Neural cell (in vitro differentiated cells): ENCODE results near the gene DAGLB. TPM values are rescaled to one million over a fixed set of nuclear protein-coding genes. Genes with fewer than 3 reads are reported as not detected.

Source experiments
- H2AFZ ChIP-seq: fragments of 200-600, 300-800 bp; sonication (generic), shearing (Covaris generic); 2 replicates; pipeline ENCODE4 v1.6.0; 2014; ENCODE audit warnings: low read depth, mild to moderate bottlenecking, antibody characterized with exemption, low read length, moderate library complexity
- H3F3A ChIP-seq: fragments of 200-600 bp; shearing (Covaris generic); 2 replicates; pipeline ENCODE4 v1.6.1; 2016; ENCODE audit warnings: mild to moderate bottlenecking, moderate library complexity, mixed read lengths, antibody characterized with exemption, low read length; ENCODE audit not compliant: insufficient read depth, poor library complexity, severe bottlenecking
- H3K27ac ChIP-seq: fragments of 200-600, 300-800 bp; sonication (generic), shearing (Covaris generic); 2 replicates; pipeline ENCODE4 v1.5.1; 2014; ENCODE audit warnings: mild to moderate bottlenecking, low read length, moderate library complexity
- H3K27me3 ChIP-seq: fragments of 300-800, 200-600 bp; sonication (generic), shearing (Covaris generic); 2 replicates; pipeline ENCODE4 v1.6.0; 2014; ENCODE audit warnings: mild to moderate bottlenecking, low read depth, low read length, moderate library complexity; ENCODE audit not compliant: insufficient read depth
- H3K36me3 ChIP-seq: fragments of 300-800, 200-600 bp; sonication (generic), shearing (Covaris generic); 2 replicates; pipeline ENCODE4 v1.5.1; 2014; ENCODE audit warnings: mild to moderate bottlenecking, antibody characterized with exemption, low read length, moderate library complexity; ENCODE audit not compliant: insufficient read depth
- H3K4me2 ChIP-seq: fragments of 300-800, 200-600 bp; sonication (generic), shearing (Covaris generic); 2 replicates; pipeline ENCODE4 v1.6.0; 2014; ENCODE audit warnings: mild to moderate bottlenecking, low read length
- H3K4me3 ChIP-seq: fragments of 300-800, 200-600 bp; sonication (generic), shearing (Covaris generic); 2 replicates; pipeline ENCODE4 v1.5.1; 2014; ENCODE audit warnings: mild to moderate bottlenecking, low read length, moderate library complexity
- H3K79me2 ChIP-seq: fragments of 200-600 bp; shearing (Covaris generic); replicated peaks from 2 replicates; pipeline ENCODE4 v1.6.0; 2014; ENCODE audit warnings: mild to moderate bottlenecking, low read length, moderate library complexity; ENCODE audit not compliant: insufficient read depth
- H3K9ac ChIP-seq: fragments of 300-800, 200-600 bp; sonication (generic), shearing (Covaris generic); 2 replicates; pipeline ENCODE4 v1.6.1; 2016; ENCODE audit warnings: mild to moderate bottlenecking, low read length, mixed read lengths
- H3K9me2 ChIP-seq: fragments of 200-600 bp; shearing (Covaris generic); 2 replicates; pipeline ENCODE4 v1.6.1; 2016; ENCODE audit warnings: mild to moderate bottlenecking, low read length, mixed read lengths; ENCODE audit not compliant: insufficient read depth
- H3K9me3 ChIP-seq: fragments of 200-600, 300-800 bp; sonication (generic), shearing (Covaris generic); 2 replicates; pipeline ENCODE4 v1.6.1; 2016; ENCODE audit warnings: mild to moderate bottlenecking, mixed run types, low read length, moderate library complexity, mixed read lengths
- H4K20me1 ChIP-seq: fragments of 200-600 bp; shearing (Covaris generic); 2 replicates; pipeline ENCODE4 v1.6.1; 2016; ENCODE audit warnings: mild to moderate bottlenecking, mixed run types; ENCODE audit not compliant: insufficient read depth
- EP300 ChIP-seq: fragments of 450-650 bp; conservative IDR thresholded peaks from 2 replicates; pipeline ENCODE4 v1.6.1; 2014; ENCODE audit warnings: antibody characterized with exemption, mild to moderate bottlenecking, moderate library complexity; ENCODE audit not compliant: poor library complexity, severe bottlenecking
- EZH2 ChIP-seq: fragments of 200-600, 300-800 bp; shearing (Covaris generic), sonication (generic); IDR thresholded peaks from 2 replicates; pipeline ENCODE4 v1.6.1; 2014; ENCODE audit warnings: antibody characterized with exemption, low read length, borderline replicate concordance, mild to moderate bottlenecking; ENCODE audit not compliant: insufficient read depth, poor library complexity, severe bottlenecking
- MXI1 ChIP-seq: fragments of 450-650 bp; conservative IDR thresholded peaks from 2 replicates; pipeline ENCODE4 v1.6.1; 2014; ENCODE audit warnings: antibody characterized with exemption, mild to moderate bottlenecking; ENCODE audit not compliant: poor library complexity, severe bottlenecking
- POLR2AphosphoS5 ChIP-seq: IDR thresholded peaks from 2 replicates; pipeline ENCODE4 v1.6.1; 2012
- RAD21 ChIP-seq: fragments of 450-650 bp; conservative IDR thresholded peaks from 2 replicates; pipeline ENCODE4 v1.6.1; 2014; ENCODE audit warnings: antibody characterized with exemption, mild to moderate bottlenecking, moderate library complexity
- SMC3 ChIP-seq: fragments of 450-650 bp; conservative IDR thresholded peaks from 2 replicates; pipeline ENCODE4 v1.6.1; 2014; ENCODE audit warnings: antibody characterized with exemption, mild to moderate bottlenecking, moderate library complexity; ENCODE audit not compliant: poor library complexity
- TAF1 ChIP-seq: IDR thresholded peaks from 2 replicates; pipeline ENCODE4 v1.6.1; 2012; ENCODE audit warnings: low read depth
- polyA plus RNA-seq: library from polyadenylated mRNA; depleted of rRNA; stranded (reverse); fragments of >200 nt; gene quantifications from 2 replicates; pipeline ENCODE4 v1.2.3, GENCODE V29; 2014
- TF ChIP-seq, protein P1 (sequence below): IDR thresholded peaks from 2 replicates; pipeline ENCODE4 v1.6.1; 2012; ENCODE audit warnings: borderline replicate concordance
- TF ChIP-seq, protein P2 (sequence below): fragments of 450-650 bp; IDR thresholded peaks from 2 replicates; pipeline ENCODE4 v1.5.1; 2014; ENCODE audit warnings: antibody characterized with exemption, mild to moderate bottlenecking, moderate library complexity; ENCODE audit not compliant: poor library complexity, severe bottlenecking

The DAGLB gene
- polyA plus RNA-seq, 1 donor from 2014 or later = 32.3 TPM

DNA sequence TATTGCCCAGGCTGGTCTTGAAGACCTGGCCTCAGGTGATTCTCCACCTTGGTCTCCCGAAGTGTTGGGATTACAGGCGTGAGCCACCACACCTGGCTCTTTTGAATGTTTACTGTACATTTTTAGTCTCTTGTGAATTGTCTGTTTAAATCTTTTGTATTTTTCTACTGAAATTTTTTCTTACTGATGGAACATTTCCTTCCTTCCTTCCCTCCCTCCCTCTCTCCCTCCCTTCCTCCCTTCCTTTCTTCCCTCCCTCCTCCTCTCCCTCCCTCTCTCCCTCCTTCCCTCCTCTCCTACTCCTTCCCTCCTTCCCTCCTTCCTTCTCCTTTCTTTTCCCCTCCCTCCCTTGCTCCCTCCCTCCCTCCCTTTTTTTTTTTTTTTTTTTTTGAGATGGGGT lies 58.0 kb downstream of the DAGLB start:
- H3K36me3 ChIP-seq = no peaks in the 10 kb centered on the region
- peaks cover 49% of the 10 kb centered on the region for H3K79me2 ChIP-seq
- H3K9ac ChIP-seq = no peak overlapping the region
- H3F3A ChIP-seq = no peaks in the 10 kb centered on the region
- no peak overlapping the region for H3K4me3 ChIP-seq
- H2AFZ ChIP-seq = no peak overlapping the region
- H3K4me2 ChIP-seq = no peak overlapping the region
- TF ChIP-seq TAF1 (no peak), MXI1 (no peak), RAD21 (no peak), POLR2AphosphoS5 (no peak), EZH2 (no peak), EP300 (no peak), SMC3 (no peak)
- TF ChIP-seq, protein P1, sequence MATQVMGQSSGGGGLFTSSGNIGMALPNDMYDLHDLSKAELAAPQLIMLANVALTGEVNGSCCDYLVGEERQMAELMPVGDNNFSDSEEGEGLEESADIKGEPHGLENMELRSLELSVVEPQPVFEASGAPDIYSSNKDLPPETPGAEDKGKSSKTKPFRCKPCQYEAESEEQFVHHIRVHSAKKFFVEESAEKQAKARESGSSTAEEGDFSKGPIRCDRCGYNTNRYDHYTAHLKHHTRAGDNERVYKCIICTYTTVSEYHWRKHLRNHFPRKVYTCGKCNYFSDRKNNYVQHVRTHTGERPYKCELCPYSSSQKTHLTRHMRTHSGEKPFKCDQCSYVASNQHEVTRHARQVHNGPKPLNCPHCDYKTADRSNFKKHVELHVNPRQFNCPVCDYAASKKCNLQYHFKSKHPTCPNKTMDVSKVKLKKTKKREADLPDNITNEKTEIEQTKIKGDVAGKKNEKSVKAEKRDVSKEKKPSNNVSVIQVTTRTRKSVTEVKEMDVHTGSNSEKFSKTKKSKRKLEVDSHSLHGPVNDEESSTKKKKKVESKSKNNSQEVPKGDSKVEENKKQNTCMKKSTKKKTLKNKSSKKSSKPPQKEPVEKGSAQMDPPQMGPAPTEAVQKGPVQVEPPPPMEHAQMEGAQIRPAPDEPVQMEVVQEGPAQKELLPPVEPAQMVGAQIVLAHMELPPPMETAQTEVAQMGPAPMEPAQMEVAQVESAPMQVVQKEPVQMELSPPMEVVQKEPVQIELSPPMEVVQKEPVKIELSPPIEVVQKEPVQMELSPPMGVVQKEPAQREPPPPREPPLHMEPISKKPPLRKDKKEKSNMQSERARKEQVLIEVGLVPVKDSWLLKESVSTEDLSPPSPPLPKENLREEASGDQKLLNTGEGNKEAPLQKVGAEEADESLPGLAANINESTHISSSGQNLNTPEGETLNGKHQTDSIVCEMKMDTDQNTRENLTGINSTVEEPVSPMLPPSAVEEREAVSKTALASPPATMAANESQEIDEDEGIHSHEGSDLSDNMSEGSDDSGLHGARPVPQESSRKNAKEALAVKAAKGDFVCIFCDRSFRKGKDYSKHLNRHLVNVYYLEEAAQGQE = no peak
- TF ChIP-seq, protein P2, sequence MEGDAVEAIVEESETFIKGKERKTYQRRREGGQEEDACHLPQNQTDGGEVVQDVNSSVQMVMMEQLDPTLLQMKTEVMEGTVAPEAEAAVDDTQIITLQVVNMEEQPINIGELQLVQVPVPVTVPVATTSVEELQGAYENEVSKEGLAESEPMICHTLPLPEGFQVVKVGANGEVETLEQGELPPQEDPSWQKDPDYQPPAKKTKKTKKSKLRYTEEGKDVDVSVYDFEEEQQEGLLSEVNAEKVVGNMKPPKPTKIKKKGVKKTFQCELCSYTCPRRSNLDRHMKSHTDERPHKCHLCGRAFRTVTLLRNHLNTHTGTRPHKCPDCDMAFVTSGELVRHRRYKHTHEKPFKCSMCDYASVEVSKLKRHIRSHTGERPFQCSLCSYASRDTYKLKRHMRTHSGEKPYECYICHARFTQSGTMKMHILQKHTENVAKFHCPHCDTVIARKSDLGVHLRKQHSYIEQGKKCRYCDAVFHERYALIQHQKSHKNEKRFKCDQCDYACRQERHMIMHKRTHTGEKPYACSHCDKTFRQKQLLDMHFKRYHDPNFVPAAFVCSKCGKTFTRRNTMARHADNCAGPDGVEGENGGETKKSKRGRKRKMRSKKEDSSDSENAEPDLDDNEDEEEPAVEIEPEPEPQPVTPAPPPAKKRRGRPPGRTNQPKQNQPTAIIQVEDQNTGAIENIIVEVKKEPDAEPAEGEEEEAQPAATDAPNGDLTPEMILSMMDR = no peak
- no peaks in the 10 kb centered on the region for H3K9me3 ChIP-seq
- no peaks in the 10 kb centered on the region for H4K20me1 ChIP-seq
- H3K9me2 ChIP-seq = no peaks in the 10 kb centered on the region
- no peaks in the 10 kb centered on the region for H3K27me3 ChIP-seq
- H3K27ac ChIP-seq = no peak overlapping the region

DNA sequence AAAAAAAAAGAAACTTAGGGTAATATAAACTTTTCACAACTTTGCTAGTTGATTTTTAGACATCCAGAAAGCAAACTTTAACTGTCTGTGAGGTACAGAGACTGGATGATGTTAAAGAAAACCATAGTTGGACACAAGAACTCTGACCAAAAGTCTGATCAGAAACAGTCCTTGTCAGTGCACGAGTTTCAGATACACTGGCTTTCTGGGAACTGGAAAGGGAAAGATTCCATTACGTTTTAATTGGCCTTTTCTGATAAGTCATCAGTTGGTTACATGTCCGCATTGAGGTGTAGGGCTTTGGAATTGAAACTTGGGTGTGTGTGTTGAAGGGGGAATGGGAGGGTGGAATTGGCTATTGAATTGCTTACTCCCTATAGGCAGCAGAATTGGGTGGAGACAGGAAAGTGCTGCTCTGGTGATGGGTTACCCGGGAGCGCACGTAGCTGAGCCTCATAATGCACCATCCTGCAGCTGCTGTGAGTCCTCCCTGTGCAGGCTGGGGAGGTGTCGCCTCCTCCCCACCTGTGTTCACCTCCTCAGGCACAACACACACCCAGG lies 59.9 kb downstream of the DAGLB start:
- no peak overlapping the region for H3K9ac ChIP-seq
- H3K9me2 ChIP-seq = no peaks in the 10 kb centered on the region
- H2AFZ ChIP-seq = no peak overlapping the region
- no peaks in the 10 kb centered on the region for H3K36me3 ChIP-seq
- no peaks in the 10 kb centered on the region for H3F3A ChIP-seq
- H3K27me3 ChIP-seq = no peaks in the 10 kb centered on the region
- TF ChIP-seq MXI1 = no peak
- TF ChIP-seq SMC3 = no peak
- TF ChIP-seq TAF1 = no peak
- no peak for TF ChIP-seq RAD21
- no peak for TF ChIP-seq EZH2
- TF ChIP-seq, protein P2 = no peak
- TF ChIP-seq EP300 = no peak
- TF ChIP-seq, protein P1 = no peak
- TF ChIP-seq POLR2AphosphoS5 = no peak
- no peak overlapping the region for H3K4me2 ChIP-seq
- H3K27ac ChIP-seq = no peak overlapping the region
- H3K9me3 ChIP-seq = no peaks in the 10 kb centered on the region
- H4K20me1 ChIP-seq = peaks cover 5% of the 10 kb centered on the region
- peaks cover 54% of the 10 kb centered on the region for H3K79me2 ChIP-seq
- no peak overlapping the region for H3K4me3 ChIP-seq
